Effector CD8-positive, alpha-beta T cell (primary cell): ENCODE measurements around the gene SH2B3.
"Not testable (repeated sequence)": the region's sequence is repeated elsewhere in the genome, so short reads cannot be mapped to it uniquely, and the experiment has no call there.

Experiments
- DNase-seq: peaks from one replicate; lab custom pipeline; 2025; lab: John Stamatoyannopoulos, UW

Gene SH2B3

GRCh38 chr12:111458546-111459172 is 52.9 kb downstream of the SH2B3 start:
- DNase-seq, result no peak

GRCh38 chr12:111460111-111460510 is 54.4 kb downstream of the SH2B3 start:
- not testable (repeated sequence) for DNase-seq

GRCh38 chr12:111462210-111462769 is 56.6 kb downstream of the SH2B3 start:
- no peak for DNase-seq

GRCh38 chr12:111467092-111467856 is 61.6 kb downstream of the SH2B3 start:
- no peak for DNase-seq

- no peak for DNase-seq
Observed at GRCh38 chr12:111467857-111468241, 62.1 kb downstream of the SH2B3 start.

- no peak for DNase-seq
Observed at GRCh38 chr12:111469401-111469800, 63.7 kb downstream of the SH2B3 start.

- no peak for DNase-seq
Observed at GRCh38 chr12:111471236-111471635, 65.5 kb downstream of the SH2B3 start.

- DNase-seq, result no peak
Observed at GRCh38 chr12:111482462-111482861, 76.7 kb downstream of the SH2B3 start.

GRCh38 chr12:111488271-111488670 is 82.5 kb downstream of the SH2B3 start:
- DNase-seq, result no peak

GRCh38 chr12:111488798-111489197 is 83.1 kb downstream of the SH2B3 start:
- DNase-seq, result no peak

- DNase-seq, result not testable (repeated sequence)
Observed at GRCh38 chr12:111492979-111493378, 87.3 kb downstream of the SH2B3 start.

GRCh38 chr12:111494676-111495075 is 89.0 kb downstream of the SH2B3 start:
- no peak for DNase-seq
